Subcutaneous abdominal adipose tissue (tissue), 5 donors: Measurements from ENCODE around the gene MLLT1.

Experiments used
- H3K27ac ChIP-seq: one replicate; pipeline ENCODE4 v1.7.0; 2013; ENCODE audit warnings: low read depth, mild to moderate bottlenecking, inconsistent platforms, low read length, moderate library complexity
- H3K27me3 ChIP-seq, 5 donors: one replicate each; pipeline ENCODE4 v1.7.0; 2013; ENCODE audit warnings: low read length in 5 of 5, inconsistent platforms in 1 of 5; ENCODE audit not compliant: control insufficient read depth in 5 of 5, insufficient read depth in 4 of 5
- H3K36me3 ChIP-seq, 5 donors: one replicate each; pipeline ENCODE4 v1.7.0; 2013; ENCODE audit warnings: low read length in 5 of 5; ENCODE audit not compliant: control insufficient read depth in 5 of 5, insufficient read depth in 5 of 5
- H3K4me1 ChIP-seq, 5 donors: one replicate each; pipeline ENCODE4 v1.7.0; 2013; ENCODE audit warnings: low read length in 5 of 5, mild to moderate bottlenecking in 3 of 5, moderate library complexity in 1 of 5; ENCODE audit not compliant: control insufficient read depth in 5 of 5, insufficient read depth in 5 of 5
- H3K4me3 ChIP-seq, 5 donors: one replicate each; pipeline ENCODE4 v1.7.0; 2013; ENCODE audit warnings: low read length in 5 of 5, low read depth in 1 of 5
- H3K9ac ChIP-seq, 5 donors: one replicate each; pipeline ENCODE4 v1.7.0; 2013; ENCODE audit warnings: low read length in 5 of 5, mild to moderate bottlenecking in 4 of 5, moderate library complexity in 3 of 5
- H3K9me3 ChIP-seq, 5 donors: one replicate each; pipeline ENCODE4 v1.7.0; 2013; ENCODE audit warnings: low read length in 5 of 5; ENCODE audit not compliant: control insufficient read depth in 5 of 5
- donor health status: healthy.
- donor health status: healthy.
- donor health status: healthy.
- donor health status: healthy.
- donor health status: healthy.

The MLLT1 gene

GRCh38 chr19:6219147-6219525 is 60.6 kb downstream of the MLLT1 start:
- Histone ChIP-seq H3K9me3 (no peaks in the 10 kb centered on the region), H3K4me1 (peaks cover 6 to 45% (median 38%) of the 10 kb centered on the region in 5 donors), H3K36me3 (peaks cover 0 to 59% (median 24%) of the 10 kb centered on the region in 5 donors), H3K27ac (no peak overlapping the region), H3K27me3 (no peaks in the 10 kb centered on the region), H3K4me3 (no peak overlapping the region), H3K9ac (no peak overlapping the region)

- peaks cover 0 to 57% (median 23%) of the 10 kb centered on the region in 5 donors for H3K36me3 ChIP-seq
- no peak overlapping the region for H3K4me3 ChIP-seq
- H3K27me3 ChIP-seq = no peaks in the 10 kb centered on the region
- H3K9ac ChIP-seq = no peak overlapping the region
- no peaks in the 10 kb centered on the region for H3K9me3 ChIP-seq
- peaks cover 6 to 41% (median 36%) of the 10 kb centered on the region in 5 donors for H3K4me1 ChIP-seq
- no peak overlapping the region for H3K27ac ChIP-seq
These were observed 61.2 kb downstream of the MLLT1 start for GRCh38 chr19:6218491-6219146.

GRCh38 chr19:6217752-6218334 is 61.9 kb downstream of the MLLT1 start:
- no peak overlapping the region for H3K4me3 ChIP-seq
- H3K9me3 ChIP-seq = no peaks in the 10 kb centered on the region
- H3K9ac ChIP-seq = peak overlapping the region in 1 of 5 donors; percentile 35
- peaks cover 4 to 34% (median 32%) of the 10 kb centered on the region in 5 donors for H3K4me1 ChIP-seq
- H3K27me3 ChIP-seq = no peaks in the 10 kb centered on the region
- peaks cover 0 to 60% (median 27%) of the 10 kb centered on the region in 5 donors for H3K36me3 ChIP-seq
- no peak overlapping the region for H3K27ac ChIP-seq

- no peak overlapping the region for H3K9ac ChIP-seq
- H3K4me3 ChIP-seq = no peak overlapping the region
- peaks cover 4 to 34% (median 31%) of the 10 kb centered on the region in 5 donors for H3K4me1 ChIP-seq
- H3K27me3 ChIP-seq = no peaks in the 10 kb centered on the region
- H3K9me3 ChIP-seq = no peaks in the 10 kb centered on the region
- H3K27ac ChIP-seq = no peak overlapping the region
- H3K36me3 ChIP-seq = peaks cover 0 to 62% (median 33%) of the 10 kb centered on the region in 5 donors
These were observed 62.6 kb downstream of the MLLT1 start for GRCh38 chr19:6216996-6217751.

GRCh38 chr19:6216236-6216995 is 63.4 kb downstream of the MLLT1 start:
- Histone ChIP-seq H3K9ac (no peak overlapping the region), H3K4me3 (no peak overlapping the region), H3K4me1 (peaks cover 4 to 33% (median 31%) of the 10 kb centered on the region in 5 donors), H3K9me3 (no peaks in the 10 kb centered on the region), H3K27ac (no peak overlapping the region), H3K27me3 (no peaks in the 10 kb centered on the region), H3K36me3 (peaks cover 0 to 59% (median 32%) of the 10 kb centered on the region in 5 donors)

GRCh38 chr19:6215701-6216235 is 64.0 kb downstream of the MLLT1 start:
- Histone ChIP-seq H3K27me3 (no peaks in the 10 kb centered on the region), H3K4me1 (peaks cover 4 to 32% (median 27%) of the 10 kb centered on the region in 5 donors), H3K36me3 (peaks cover 0 to 59% (median 32%) of the 10 kb centered on the region in 5 donors), H3K4me3 (no peak overlapping the region), H3K27ac (no peak overlapping the region), H3K9me3 (no peaks in the 10 kb centered on the region), H3K9ac (no peak overlapping the region)

GRCh38 chr19:6214881-6215541 is 64.8 kb downstream of the MLLT1 start:
- Histone ChIP-seq H3K4me1 (peaks cover 2 to 32% (median 19%) of the 10 kb centered on the region in 5 donors), H3K27me3 (no peaks in the 10 kb centered on the region), H3K9ac (no peak overlapping the region), H3K9me3 (no peaks in the 10 kb centered on the region), H3K4me3 (no peak overlapping the region), H3K27ac (no peak overlapping the region), H3K36me3 (peaks cover 0 to 60% (median 32%) of the 10 kb centered on the region in 5 donors)

GRCh38 chr19:6213696-6214641 is 65.8 kb downstream of the MLLT1 start:
- no peak overlapping the region for H3K4me3 ChIP-seq
- peaks cover 0 to 23% (median 9%) of the 10 kb centered on the region in 5 donors for H3K4me1 ChIP-seq
- no peaks in the 10 kb centered on the region for H3K9me3 ChIP-seq
- no peaks in the 10 kb centered on the region for H3K27me3 ChIP-seq
- H3K27ac ChIP-seq = no peak overlapping the region
- H3K9ac ChIP-seq = no peak overlapping the region
- peaks cover 0 to 60% (median 32%) of the 10 kb centered on the region in 5 donors for H3K36me3 ChIP-seq
